Activated CD8-positive, alpha-beta T cell treated with anti-CD3 and anti-CD28 coated beads for 36 hours (primary cell): ENCODE results near the gene HK2. TPM values are rescaled to one million over a fixed set of nuclear protein-coding genes. Genes with fewer than 3 reads are reported as not detected.

Source experiments
- ATAC-seq: fragments of 200-7000 bp; cut with Tn5 transposase; one replicate; pipeline ENCODE4 v1.10.0; 2021; ENCODE audit warnings: mild to moderate bottlenecking, moderate library complexity
- CTCF ChIA-PET: fragments of 350-600 bp; sonication (Branson Sonifier 250); formaldehyde crosslinking; loops from one replicate; lab custom pipeline; 2021; ENCODE audit warnings: antibody characterized with exemption; lab: Charles Lee
- POLR2A ChIA-PET: fragments of 350-600 bp; sonication (Branson Sonifier 250); formaldehyde crosslinking; loops from one replicate; lab custom pipeline; 2021; ENCODE audit warnings: antibody characterized with exemption; lab: Charles Lee
- DNase-seq: peaks from one replicate; pipeline ENCODE4 v3.0.0-alpha.2; 2020
- H3K27ac Mint-ChIP-seq: one replicate; pipeline ENCODE4 v1.8.0; 2021; ENCODE audit warnings: mild to moderate bottlenecking, mixed read lengths
- H3K27me3 Mint-ChIP-seq: one replicate; pipeline ENCODE4 v1.8.0; 2021; ENCODE audit warnings: mixed read lengths
- H3K36me3 Mint-ChIP-seq: one replicate; pipeline ENCODE4 v1.8.0; 2021; ENCODE audit warnings: low read depth, mixed read lengths
- H3K4me1 Mint-ChIP-seq: one replicate; pipeline ENCODE4 v1.8.0; 2021; ENCODE audit warnings: low read depth, mixed read lengths
- H3K4me3 Mint-ChIP-seq: one replicate; pipeline ENCODE4 v1.8.0; 2021; ENCODE audit warnings: mild to moderate bottlenecking, moderate library complexity, mixed read lengths
- H3K9me3 Mint-ChIP-seq: one replicate; pipeline ENCODE4 v1.8.0; 2021; ENCODE audit warnings: mixed read lengths
- intact Hi-C: fragments of 100-400 bp; cut with micrococcal nuclease; formaldehyde crosslinking; loops from one replicate; pipeline ENCODE4 v1.10.0; 2022
- total RNA-seq, 2 experiments: library from RNA; stranded (reverse); gene quantifications; one replicate each; pipeline ENCODE4 v1.2.3, GENCODE V29; 2021
- TF ChIP-seq, protein P1 (sequence below): fragments of 200-600 bp; IDR thresholded peaks from one replicate; pipeline ENCODE4 v1.8.0; 2022; ENCODE audit warnings: antibody characterized with exemption, mild to moderate bottlenecking

HK2 gene
- total RNA-seq, 2 experiments from 2014 or later = 121 to 124 TPM

DNA sequence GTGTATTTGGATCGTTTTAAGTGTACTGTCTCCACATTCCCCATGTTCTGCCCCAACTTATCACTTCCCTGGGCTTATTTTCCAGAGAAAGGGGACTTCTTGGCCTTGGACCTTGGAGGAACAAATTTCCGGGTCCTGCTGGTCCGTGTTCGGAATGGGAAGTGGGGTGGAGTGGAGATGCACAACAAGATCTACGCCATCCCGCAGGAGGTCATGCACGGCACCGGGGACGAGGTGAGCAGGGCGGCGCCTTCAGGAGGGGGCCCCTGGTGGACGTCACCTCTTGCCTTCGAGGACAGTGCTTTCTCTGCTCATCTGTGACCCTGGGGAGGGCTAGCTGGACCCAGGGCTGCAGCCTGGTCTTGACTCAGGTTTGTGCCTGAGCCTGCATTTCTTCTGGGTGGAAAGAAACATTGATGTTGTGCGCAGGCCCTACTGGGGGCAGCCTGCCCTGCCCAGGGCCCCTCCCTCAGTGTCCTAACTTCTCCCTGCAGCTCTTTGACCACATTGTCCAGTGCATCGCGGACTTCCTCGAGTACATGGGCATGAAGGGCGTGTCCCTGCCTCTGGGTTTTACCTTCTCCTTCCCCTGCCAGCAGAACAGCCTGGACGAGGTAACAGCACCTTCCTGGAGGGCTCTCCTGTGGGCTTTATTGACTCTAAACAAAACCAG is 47.8 kb downstream of the HK2 start:
- Mint-ChIP-seq H3K4me1 (no peaks in the 10 kb centered on the region), H3K27ac (no peak overlapping the region), H3K27me3 (no peaks in the 10 kb centered on the region), H3K36me3 (peaks cover 83% of the 10 kb centered on the region), H3K9me3 (no peaks in the 10 kb centered on the region), H3K4me3 (no peak overlapping the region)
- ChIA-PET POLR2A (no interaction called here), CTCF (no interaction called here)
- TF ChIP-seq, protein P1, sequence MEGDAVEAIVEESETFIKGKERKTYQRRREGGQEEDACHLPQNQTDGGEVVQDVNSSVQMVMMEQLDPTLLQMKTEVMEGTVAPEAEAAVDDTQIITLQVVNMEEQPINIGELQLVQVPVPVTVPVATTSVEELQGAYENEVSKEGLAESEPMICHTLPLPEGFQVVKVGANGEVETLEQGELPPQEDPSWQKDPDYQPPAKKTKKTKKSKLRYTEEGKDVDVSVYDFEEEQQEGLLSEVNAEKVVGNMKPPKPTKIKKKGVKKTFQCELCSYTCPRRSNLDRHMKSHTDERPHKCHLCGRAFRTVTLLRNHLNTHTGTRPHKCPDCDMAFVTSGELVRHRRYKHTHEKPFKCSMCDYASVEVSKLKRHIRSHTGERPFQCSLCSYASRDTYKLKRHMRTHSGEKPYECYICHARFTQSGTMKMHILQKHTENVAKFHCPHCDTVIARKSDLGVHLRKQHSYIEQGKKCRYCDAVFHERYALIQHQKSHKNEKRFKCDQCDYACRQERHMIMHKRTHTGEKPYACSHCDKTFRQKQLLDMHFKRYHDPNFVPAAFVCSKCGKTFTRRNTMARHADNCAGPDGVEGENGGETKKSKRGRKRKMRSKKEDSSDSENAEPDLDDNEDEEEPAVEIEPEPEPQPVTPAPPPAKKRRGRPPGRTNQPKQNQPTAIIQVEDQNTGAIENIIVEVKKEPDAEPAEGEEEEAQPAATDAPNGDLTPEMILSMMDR = no peak
- ATAC-seq (no peak), DNase-seq (no peak)
- intact Hi-C loops = no loop called here

DNA sequence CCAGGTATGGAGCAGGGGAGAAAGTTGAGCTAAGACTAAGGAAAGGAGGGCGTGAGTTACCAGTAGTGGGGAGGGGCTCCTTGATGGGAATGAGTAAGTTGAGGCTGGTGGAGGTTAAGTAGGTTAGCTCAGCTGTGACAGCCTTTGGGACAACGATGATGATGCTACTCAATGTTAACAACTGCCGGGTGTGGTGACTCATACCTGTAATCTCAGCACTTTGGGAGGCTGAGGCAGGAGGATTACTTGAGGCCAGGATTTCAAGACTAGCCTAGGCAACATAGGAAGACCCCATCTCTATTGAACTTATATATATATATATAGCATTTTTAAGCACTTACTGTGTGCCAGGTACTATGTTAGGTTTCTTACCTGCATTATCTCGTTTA is 48.4 kb downstream of the HK2 start:
- DNase-seq (no peak), ATAC-seq (no peak)
- POLR2A ChIA-PET = no interaction called here
- intact Hi-C loops = no loop called here
- Mint-ChIP-seq H3K27ac (no peak overlapping the region), H3K27me3 (no peaks in the 10 kb centered on the region), H3K4me1 (no peaks in the 10 kb centered on the region), H3K9me3 (no peaks in the 10 kb centered on the region), H3K36me3 (peaks cover 83% of the 10 kb centered on the region), H3K4me3 (no peak overlapping the region)
- TF ChIP-seq, protein P1 = no peak
- CTCF ChIA-PET = no interaction called here

DNA sequence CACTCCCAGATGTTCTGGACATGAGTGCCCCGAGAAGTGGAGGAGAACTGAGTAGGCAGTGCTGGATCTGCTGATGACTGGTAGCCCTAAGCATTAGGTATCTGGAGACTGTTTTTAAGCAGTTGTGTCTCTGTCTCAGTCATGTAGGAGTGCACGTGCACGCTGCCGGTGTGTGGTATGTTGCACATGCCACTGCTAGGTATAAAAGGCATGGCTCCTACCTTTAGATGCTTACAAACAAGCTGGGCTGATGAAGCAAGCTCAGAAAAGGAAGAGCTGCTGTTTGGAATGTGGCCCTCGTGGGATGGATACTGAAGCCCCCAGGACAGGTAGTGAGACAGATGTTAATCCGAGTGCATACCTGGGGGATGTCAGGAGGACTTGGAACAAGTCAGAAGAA is 49.1 kb downstream of the HK2 start:
- Mint-ChIP-seq H3K4me1 (no peaks in the 10 kb centered on the region), H3K27ac (no peak overlapping the region), H3K4me3 (no peak overlapping the region), H3K27me3 (no peaks in the 10 kb centered on the region), H3K36me3 (peaks cover 81% of the 10 kb centered on the region), H3K9me3 (no peaks in the 10 kb centered on the region)
- DNase-seq = no peak
- ChIA-PET POLR2A (no interaction called here), CTCF (no interaction called here)
- TF ChIP-seq, protein P1 = no peak
- ATAC-seq = no peak
- intact Hi-C loops = no loop called here

DNA sequence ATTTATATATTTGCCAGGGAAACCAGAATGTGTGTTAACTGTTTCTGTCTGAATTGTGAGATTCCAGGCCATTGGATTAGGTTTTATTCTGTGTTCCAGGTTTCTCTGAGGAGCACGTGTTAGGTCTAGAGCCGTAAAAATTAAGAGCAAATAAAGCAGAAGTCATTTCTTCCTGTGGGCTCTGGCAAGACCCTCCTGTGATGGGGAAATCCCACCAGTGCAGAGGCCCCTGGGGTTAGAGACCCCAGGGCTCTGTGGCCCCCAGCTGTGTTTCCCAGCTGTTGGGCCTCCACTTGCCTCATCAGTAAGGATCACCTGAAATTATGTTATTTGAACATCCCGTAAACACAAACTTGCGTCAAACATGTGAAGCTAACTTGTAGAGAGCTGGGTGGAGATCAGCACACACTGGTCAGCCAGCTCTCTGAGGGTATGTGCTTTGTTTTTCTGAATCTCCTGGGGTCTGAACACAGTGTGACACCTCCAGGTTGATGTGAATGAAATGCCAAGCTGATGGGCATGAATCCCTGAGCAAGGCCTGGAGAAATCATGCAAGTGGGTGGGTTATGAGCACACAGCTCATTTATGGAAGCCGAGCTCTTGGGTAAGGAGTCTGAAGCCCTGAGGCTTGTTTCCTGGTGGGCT is 50.3 kb downstream of the HK2 start:
- H3K9me3 Mint-ChIP-seq = no peaks in the 10 kb centered on the region
- CTCF ChIA-PET = interaction anchor here (1.0 to 1.3 kb wide), 3 partner anchors 8 to 170 kb away, joined by 3 to 5 read pairs (median 4); no protein-coding TSS in a partner anchor
- intact Hi-C loops = no loop called here
- no peak for ATAC-seq
- peaks cover 79% of the 10 kb centered on the region for H3K36me3 Mint-ChIP-seq
- no peaks in the 10 kb centered on the region for H3K27me3 Mint-ChIP-seq
- no peak overlapping the region for H3K4me3 Mint-ChIP-seq
- DNase-seq = no peak
- H3K27ac Mint-ChIP-seq = no peak overlapping the region
- POLR2A ChIA-PET = interaction anchor here (0.5 kb wide), 1 partner anchor 8 kb away, joined by 5 read pairs; no protein-coding TSS in a partner anchor
- H3K4me1 Mint-ChIP-seq = no peaks in the 10 kb centered on the region
- TF ChIP-seq, protein P1 = no peak

DNA sequence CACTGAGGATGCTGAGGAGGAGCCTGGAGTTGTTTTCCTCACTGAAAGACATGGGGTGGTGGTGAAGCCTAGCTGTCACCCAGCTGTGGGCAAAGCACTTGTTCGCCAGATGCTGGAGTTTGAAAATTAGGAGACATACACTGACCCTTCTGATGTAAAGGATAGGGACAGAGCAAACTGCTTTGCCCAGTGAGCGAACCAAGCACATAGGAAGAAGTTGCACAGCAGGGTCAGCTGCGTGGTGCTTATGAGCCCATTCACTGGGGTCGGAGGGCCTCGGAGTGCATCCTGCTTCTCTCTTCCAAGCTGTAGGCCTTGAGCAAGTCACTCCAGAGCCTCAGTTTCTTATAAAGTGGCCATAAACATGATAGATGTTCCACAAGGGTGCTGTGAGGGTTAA is 50.9 kb downstream of the HK2 start:
- no peaks in the 10 kb centered on the region for H3K27me3 Mint-ChIP-seq
- no peak for ATAC-seq
- no peaks in the 10 kb centered on the region for H3K4me1 Mint-ChIP-seq
- DNase-seq = no peak
- H3K36me3 Mint-ChIP-seq = peaks cover 79% of the 10 kb centered on the region
- CTCF ChIA-PET = interaction anchor here (1.0 to 1.3 kb wide), 2 partner anchors 8 to 35 kb away, joined by 4 to 5 read pairs; no protein-coding TSS in a partner anchor
- TF ChIP-seq, protein P1 = no peak
- H3K27ac Mint-ChIP-seq = no peak overlapping the region
- POLR2A ChIA-PET = interaction anchor here (1.0 to 1.3 kb wide), 2 partner anchors 8 to 9 kb away, joined by 3 to 4 read pairs; no protein-coding TSS in a partner anchor
- H3K4me3 Mint-ChIP-seq = no peak overlapping the region
- no peaks in the 10 kb centered on the region for H3K9me3 Mint-ChIP-seq
- intact Hi-C loops = no loop called here
